H54 (cell line): ENCODE data around the gene TM9SF1.

Experiments
- DNase-seq: peaks from one replicate; pipeline ENCODE4 v3.0.0; 2011; ENCODE audit warnings: low spot score, mixed read lengths; ENCODE audit not compliant: insufficient read length
- FAIRE-seq: peaks from 3 replicates; lab custom pipeline; 2011; peaks lifted over from hg19 to GRCh38; lab: Jason Lieb, UNC
- POLR2A ChIP-seq: IDR thresholded peaks from 2 replicates; pipeline ENCODE4 v1.6.1; 2011; ENCODE audit warnings: low read depth, mild to moderate bottlenecking, low read length

TM9SF1 gene

GRCh38 chr14:24172261-24172860 is 22.9 kb downstream of the TM9SF1 start:
- DNase-seq (no peak), FAIRE-seq (no peak)
- TF ChIP-seq POLR2A = no peak

GRCh38 chr14:24171422-24172260 is 23.6 kb downstream of the TM9SF1 start, which contains the start of gene REC8:
Gene REC8, plus strand, starts transcription at chr14:24172080. Its CDS starts 473 bp downstream, at chr14:24172553.
- DNase-seq (no peak), FAIRE-seq (no peak)
- TF ChIP-seq POLR2A = no peak

GRCh38 chr14:24167469-24168114 is 27.6 kb downstream of the TM9SF1 start:
- DNase-seq = no peak
- no peak for TF ChIP-seq POLR2A
- no peak for FAIRE-seq

- no peak for DNase-seq
- FAIRE-seq = no peak
Observed at GRCh38 chr14:24165785-24166184, 29.5 kb downstream of the TM9SF1 start.

GRCh38 chr14:24164518-24164991 is 30.7 kb downstream of the TM9SF1 start:
- DNase-seq (no peak), FAIRE-seq (no peak)
- no peak for TF ChIP-seq POLR2A

More at GRCh38 chr14:24165785-24166184, 29.5 kb downstream of the TM9SF1 start:
- no peak for TF ChIP-seq POLR2A

- no peak for FAIRE-seq
- no peak for DNase-seq
- no peak for TF ChIP-seq POLR2A
Observed at GRCh38 chr14:24162093-24162492, 33.1 kb downstream of the TM9SF1 start.

GRCh38 chr14:24160850-24161804 is 34.1 kb downstream of the TM9SF1 start, which contains the start of gene IRF9:
Gene IRF9, plus strand, starts transcription at chr14:24161265. Its CDS starts 880 bp downstream, at chr14:24162145.
- peak; percentile 78 for FAIRE-seq
- peak; percentile 48; the same call in 1 of the 2 replicates for TF ChIP-seq POLR2A

GRCh38 chr14:24160499-24160849 is 34.8 kb downstream of the TM9SF1 start:
- DNase-seq (no peak), FAIRE-seq (no peak)
- no peak for TF ChIP-seq POLR2A

More at GRCh38 chr14:24160850-24161804, 34.1 kb downstream of the TM9SF1 start, which contains the start of gene IRF9:
- peak; percentile 84 for DNase-seq

GRCh38 chr14:24159777-24160498 is 35.3 kb downstream of the TM9SF1 start:
- TF ChIP-seq POLR2A = no peak
- FAIRE-seq (no peak), DNase-seq (no peak)

- no peak for FAIRE-seq
- DNase-seq = no peak
- no peak for TF ChIP-seq POLR2A
Observed at GRCh38 chr14:24157331-24157730, 37.9 kb downstream of the TM9SF1 start.

- DNase-seq = no peak
- no peak for FAIRE-seq
- TF ChIP-seq POLR2A = no peak
Observed at GRCh38 chr14:24156840-24157239, 38.4 kb downstream of the TM9SF1 start.

GRCh38 chr14:24155100-24155499 is 40.1 kb downstream of the TM9SF1 start:
- TF ChIP-seq POLR2A = no peak
- no peak for DNase-seq
- no peak for FAIRE-seq
